ENCODE data around the gene RBM46.
"Not testable (repeated sequence)": the region's sequence is repeated elsewhere in the genome, so short reads cannot be mapped to it uniquely, and the experiment has no call there.

RBM46 gene

DNA sequence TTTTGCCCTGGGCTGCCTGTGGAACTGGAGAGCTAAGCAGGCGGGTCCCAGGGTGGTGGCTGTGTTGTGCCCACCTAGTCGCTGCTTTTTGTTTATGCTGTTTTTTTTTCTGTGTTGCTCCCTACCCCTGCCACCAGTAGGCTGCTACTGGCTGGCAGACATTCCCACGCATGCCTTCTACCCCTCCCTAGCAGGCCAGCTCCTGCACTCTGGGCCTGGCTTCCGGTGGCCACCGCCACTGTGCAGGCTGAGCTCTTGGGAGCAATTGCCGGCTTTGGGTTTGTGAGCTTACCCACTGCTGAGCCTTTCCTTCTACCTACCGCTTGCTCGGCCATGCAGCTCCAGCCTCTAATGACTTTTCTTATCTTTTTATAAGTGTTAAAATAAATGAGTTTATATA lies 57.6 kb downstream of the RBM46 start:
- DNase-seq, result no peak

DNA sequence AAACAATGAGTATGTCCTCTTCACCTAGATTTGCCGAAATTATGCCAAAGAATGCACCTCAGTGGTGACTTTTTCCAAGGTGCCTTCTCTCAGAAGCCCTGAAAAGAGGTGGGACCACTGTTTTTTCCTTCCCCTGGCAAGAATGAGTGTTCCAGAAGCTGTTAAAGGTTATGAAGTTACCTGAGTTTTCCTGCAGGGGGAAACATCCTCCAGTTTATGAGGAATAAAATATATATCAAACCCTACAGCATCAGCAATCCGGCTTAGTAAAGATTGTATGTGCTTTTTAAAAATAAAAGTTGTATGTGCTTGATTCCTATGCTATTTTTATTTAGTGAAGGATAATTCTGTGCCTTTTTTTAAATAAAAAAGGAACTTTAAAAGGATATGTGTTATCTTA lies 73.3 kb downstream of the RBM46 start:
- DNase-seq, result no peak

DNA sequence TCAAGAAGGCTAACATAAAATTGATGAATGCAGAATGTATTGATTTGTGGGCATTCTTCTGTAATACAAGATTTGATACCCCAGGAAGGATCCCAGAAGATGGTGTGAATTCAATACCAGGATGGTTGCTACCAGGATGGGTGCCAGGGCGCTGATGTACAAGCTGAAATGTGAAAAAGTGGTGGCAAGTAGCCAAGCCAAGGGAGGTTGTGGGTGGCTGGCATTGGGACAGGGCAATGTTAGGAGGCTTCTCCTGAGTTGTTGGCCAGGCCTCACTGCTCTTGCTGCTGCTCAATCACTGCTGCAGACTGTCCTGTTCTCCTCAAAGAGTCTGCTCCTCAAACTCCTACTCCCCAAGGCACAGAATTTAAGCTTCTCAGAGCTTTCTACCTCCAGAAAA lies 77.1 kb downstream of the RBM46 start:
- no peak for DNase-seq

DNA sequence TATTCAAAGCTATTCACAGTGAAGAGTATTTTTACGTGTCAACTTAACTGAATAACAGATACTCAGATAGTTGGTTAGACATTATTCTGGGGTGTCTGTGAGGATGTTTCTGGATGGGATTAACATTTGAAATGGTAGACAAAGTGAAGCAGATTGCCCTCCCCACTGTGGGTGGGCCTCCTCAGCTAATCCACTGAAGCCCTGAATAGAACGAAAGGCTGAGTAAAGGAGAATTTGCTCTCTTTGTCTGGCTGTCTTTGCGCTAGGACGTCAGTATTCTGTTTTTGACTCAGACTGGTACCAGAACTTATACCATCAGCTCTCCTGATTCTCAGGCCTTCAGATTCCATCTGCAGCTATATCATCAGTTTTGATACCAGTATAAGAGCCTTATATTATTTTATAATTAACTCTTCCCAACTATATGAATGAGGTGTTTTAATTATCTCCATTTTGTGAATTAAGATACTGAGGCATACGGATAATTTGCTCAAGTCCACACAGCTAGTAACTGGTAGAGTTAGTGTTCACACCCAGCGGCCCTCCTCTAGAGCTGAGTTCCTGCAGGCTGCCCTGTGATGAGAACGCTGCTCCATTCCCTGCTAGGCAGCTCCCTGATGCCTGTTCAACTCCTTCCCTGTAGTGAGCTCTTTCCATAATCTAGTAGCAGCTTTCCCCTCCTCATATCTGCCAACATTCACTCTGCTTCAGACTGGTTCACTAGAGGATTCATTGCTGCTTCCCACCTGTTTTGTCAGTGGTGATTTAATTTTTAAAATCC lies 87.5 kb downstream of the RBM46 start:
- DNase-seq, result no peak

DNA sequence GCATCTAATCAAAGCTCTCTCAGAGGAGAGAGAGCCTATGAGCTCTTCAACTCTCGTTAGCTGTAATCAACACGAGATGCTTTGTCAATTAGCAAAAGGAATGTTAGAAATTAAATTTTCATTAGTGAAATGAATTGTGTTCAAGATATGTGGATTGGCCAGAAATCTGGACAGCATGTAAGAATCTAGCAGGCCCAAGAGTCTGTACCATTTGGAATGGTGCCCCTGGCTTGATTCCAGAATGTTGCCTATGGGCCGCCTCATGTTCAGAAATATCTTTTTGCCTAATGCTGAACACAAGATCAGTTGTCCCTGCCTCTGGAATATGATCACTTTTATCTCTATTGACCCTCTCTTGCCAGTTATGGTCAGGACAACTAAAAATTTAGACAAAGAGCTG lies 88.2 kb downstream of the RBM46 start:
- no peak for DNase-seq

DNA sequence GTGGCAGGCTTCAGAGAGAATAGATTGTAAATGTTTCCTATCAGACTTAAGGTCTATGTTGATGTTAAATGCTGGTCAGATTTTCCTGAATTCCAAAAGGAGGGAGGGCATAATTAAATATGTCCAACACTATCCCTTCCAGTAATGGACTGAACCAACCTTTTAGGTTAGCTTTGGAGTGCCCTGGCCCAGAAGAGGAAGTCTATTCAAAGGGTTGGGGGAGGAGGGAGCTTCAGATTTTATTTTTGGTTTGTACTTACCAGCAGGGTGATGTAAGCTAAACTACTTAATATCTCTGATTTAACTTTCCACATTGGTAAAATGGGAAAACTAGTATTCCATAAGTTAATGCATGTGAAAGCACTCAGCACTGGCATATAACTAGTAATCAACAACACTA lies 91.1 kb downstream of the RBM46 start:
- DNase-seq, result no peak

DNA sequence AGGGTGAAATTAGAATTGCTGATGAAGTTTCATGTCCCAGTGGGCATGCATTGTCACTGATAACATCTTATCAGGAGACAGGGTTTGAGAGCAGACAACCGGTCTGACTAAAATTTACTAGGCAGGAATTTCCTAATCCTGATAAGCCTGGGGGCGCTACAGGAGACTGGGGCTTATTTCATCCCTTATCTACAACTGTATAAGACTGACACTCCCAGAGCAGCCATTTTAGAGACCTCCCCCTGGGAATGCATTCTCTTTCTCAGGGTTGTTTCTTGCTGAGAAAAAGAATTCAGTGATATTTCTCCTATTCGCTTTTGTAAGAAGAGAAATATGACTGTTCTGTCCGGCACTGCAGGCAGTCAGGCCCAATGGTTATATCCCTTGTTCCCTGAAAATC lies 93.0 kb downstream of the RBM46 start:
- not testable (repeated sequence) for DNase-seq

DNA sequence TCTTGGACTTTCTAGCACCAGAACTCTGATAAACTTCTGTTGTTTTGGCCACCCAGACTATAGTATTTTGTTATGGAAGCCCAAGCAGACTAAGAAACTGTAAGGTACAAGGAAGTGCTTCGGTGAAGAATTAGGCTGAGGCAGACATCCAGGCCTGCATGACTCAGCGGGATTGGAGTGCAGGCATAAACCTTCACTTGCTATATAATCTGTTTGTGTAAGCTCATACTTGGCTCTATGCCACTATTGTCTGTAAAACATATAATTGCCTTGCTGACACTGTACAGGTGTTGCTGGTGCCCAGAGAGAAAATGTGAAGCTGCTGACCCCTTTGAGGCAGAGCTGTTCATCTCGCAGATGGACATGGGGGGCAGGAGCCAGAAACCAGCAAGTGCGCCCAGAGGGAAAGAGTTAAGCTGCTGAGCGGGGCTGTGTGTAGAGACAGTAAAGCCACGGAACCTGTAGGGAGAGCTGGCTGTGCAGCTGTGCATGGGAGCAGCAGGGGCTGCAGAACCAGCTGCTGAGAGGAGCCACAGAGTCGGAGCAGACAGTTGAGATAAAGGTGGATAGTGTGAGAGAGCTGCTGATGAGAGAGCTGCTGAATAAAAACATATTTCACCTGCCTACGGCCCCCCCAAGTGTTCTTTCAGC lies 96.2 kb downstream of the RBM46 start:
- DNase-seq, result no peak
